Naive thymus-derived CD8-positive, alpha-beta T cell (primary cell): ENCODE measurements around the gene COBL. TPM values are rescaled to one million over a fixed set of nuclear protein-coding genes. Genes with fewer than 3 reads are reported as not detected.

Source experiments
- ATAC-seq, 2 donors: fragments of 150-1000 bp; cut with Tn5 transposase in 1 of 2; sonication (Bioruptor Pico), chemical (Tn5 transposase) in 1 of 2; 1 replicate in 1 of 2; 2 replicates in 1 of 2; pipeline ENCODE4 v1.10.0; 2021; ENCODE audit warnings: mild to moderate bottlenecking in 2 of 2, moderate library complexity in 2 of 2
- POLR2A ChIA-PET: fragments of 350-600 bp; sonication (Branson Sonifier 250); formaldehyde crosslinking; loops from one replicate; lab custom pipeline; 2021; ENCODE audit warnings: antibody characterized with exemption; lab: Charles Lee
- DNase-seq, 10 donors: peaks; one replicate each; pipeline versions ENCODE4 v3.0.0 to v3.0.0-alpha.2; 2020 to 2022
- H3K27ac Mint-ChIP-seq, 10 donors: one replicate each; pipeline ENCODE4 v1.8.0; 2020 to 2022; ENCODE audit warnings: mild to moderate bottlenecking in 10 of 10, mixed read lengths in 10 of 10, moderate library complexity in 4 of 10, inconsistent platforms in 1 of 10
- H3K27me3 Mint-ChIP-seq, 5 donors: one replicate each; pipeline ENCODE4 v1.8.0; 2021 to 2022; ENCODE audit warnings: mixed read lengths in 5 of 5
- H3K36me3 Mint-ChIP-seq, 3 donors: one replicate each; pipeline ENCODE4 v1.8.0; 2020 to 2022; ENCODE audit warnings: mixed read lengths in 3 of 3, mild to moderate bottlenecking in 2 of 3, inconsistent platforms in 1 of 3
- H3K4me1 Mint-ChIP-seq, 4 donors: one replicate each; pipeline ENCODE4 v1.8.0; 2021 to 2022; ENCODE audit warnings: mixed read lengths in 4 of 4
- H3K4me3 Mint-ChIP-seq, 10 donors: one replicate each; pipeline ENCODE4 v1.8.0; 2020 to 2022; ENCODE audit warnings: mild to moderate bottlenecking in 10 of 10, mixed read lengths in 10 of 10, moderate library complexity in 6 of 10, inconsistent platforms in 1 of 10
- H3K9me3 Mint-ChIP-seq, 9 donors: one replicate each; pipeline ENCODE4 v1.8.0; 2020 to 2022; ENCODE audit warnings: mixed read lengths in 9 of 9, mild to moderate bottlenecking in 3 of 9, inconsistent platforms in 1 of 9, moderate library complexity in 1 of 9
- polyA plus RNA-seq, 3 donors: library from polyadenylated mRNA; unstranded; fragments of 300-500 nt; fragmentation: Illumina TruSeq; gene quantifications; one replicate each; pipeline ENCODE4 v1.2.3, GENCODE V29; 2021
- total RNA-seq, 8 experiments: library from RNA in 2 of 8; stranded (reverse) in 2 of 8; gene quantifications; one replicate each; pipeline ENCODE4 v1.2.3 and lab custom pipeline; 2021 to 2026

COBL gene
- total and polyA plus RNA-seq, 5 experiments from 2014 or later = not detected

- Mint-ChIP-seq H3K36me3 (no peaks in the 10 kb centered on the region), H3K4me3 (no peak overlapping the region), H3K27ac (no peak overlapping the region), H3K9me3 (peaks cover 0 to 3% (median 0%) of the 10 kb centered on the region in 9 donors), H3K27me3 (peaks cover under 1 to 38% (median 6%) of the 10 kb centered on the region in 5 donors), H3K4me1 (no peaks in the 10 kb centered on the region)
- ATAC-seq = no peak
- no peak for DNase-seq
- POLR2A ChIA-PET = no interaction called here
These were observed 41.7 kb downstream of the COBL start for GRCh38 chr7:51274955-51275354.

GRCh38 chr7:51274001-51274400 lies 42.6 kb downstream of the COBL start:
- POLR2A ChIA-PET = no interaction called here
- no peak for ATAC-seq
- no peaks in the 10 kb centered on the region for H3K4me1 Mint-ChIP-seq
- H3K4me3 Mint-ChIP-seq = no peak overlapping the region
- H3K36me3 Mint-ChIP-seq = no peaks in the 10 kb centered on the region
- H3K27me3 Mint-ChIP-seq = peaks cover 0 to 30% (median 5%) of the 10 kb centered on the region in 5 donors
- no peak overlapping the region for H3K27ac Mint-ChIP-seq
- H3K9me3 Mint-ChIP-seq = peaks cover 0 to 2% (median 0%) of the 10 kb centered on the region in 9 donors
- no peak for DNase-seq

- Mint-ChIP-seq H3K27ac (no peak overlapping the region), H3K4me3 (no peak overlapping the region), H3K36me3 (no peaks in the 10 kb centered on the region), H3K27me3 (peaks cover 0 to 23% (median 5%) of the 10 kb centered on the region in 5 donors), H3K9me3 (peaks cover 0 to 2% (median 0%) of the 10 kb centered on the region in 9 donors), H3K4me1 (no peaks in the 10 kb centered on the region)
- DNase-seq (no peak), ATAC-seq (no peak)
- POLR2A ChIA-PET = no interaction called here
These were observed 43.2 kb downstream of the COBL start for GRCh38 chr7:51273360-51273759.

- ATAC-seq (no peak), DNase-seq (no peak)
- POLR2A ChIA-PET = no interaction called here
- H3K4me1 Mint-ChIP-seq = no peaks in the 10 kb centered on the region
- peaks cover 0 to 7% (median 0%) of the 10 kb centered on the region in 5 donors for H3K27me3 Mint-ChIP-seq
- H3K9me3 Mint-ChIP-seq = peaks cover 0 to 2% (median 0%) of the 10 kb centered on the region in 9 donors
- H3K4me3 Mint-ChIP-seq = no peak overlapping the region
- no peaks in the 10 kb centered on the region for H3K36me3 Mint-ChIP-seq
- H3K27ac Mint-ChIP-seq = no peak overlapping the region
These were observed 45.6 kb downstream of the COBL start for GRCh38 chr7:51270965-51271364.

- no peak overlapping the region for H3K27ac Mint-ChIP-seq
- no peak overlapping the region for H3K4me3 Mint-ChIP-seq
- DNase-seq = no peak
- peaks cover 0 to 7% (median 0%) of the 10 kb centered on the region in 5 donors for H3K27me3 Mint-ChIP-seq
- H3K4me1 Mint-ChIP-seq = no peaks in the 10 kb centered on the region
- H3K9me3 Mint-ChIP-seq = no peaks in the 10 kb centered on the region
- no peak for ATAC-seq
- POLR2A ChIA-PET = no interaction called here
- no peaks in the 10 kb centered on the region for H3K36me3 Mint-ChIP-seq
These were observed 46.7 kb downstream of the COBL start for GRCh38 chr7:51269911-51270310.

- H3K4me1 Mint-ChIP-seq = no peaks in the 10 kb centered on the region
- H3K4me3 Mint-ChIP-seq = no peak overlapping the region
- no peak for DNase-seq
- no peaks in the 10 kb centered on the region for H3K36me3 Mint-ChIP-seq
- POLR2A ChIA-PET = no interaction called here
- H3K27me3 Mint-ChIP-seq = peaks cover 0 to 7% (median 0%) of the 10 kb centered on the region in 5 donors
- H3K27ac Mint-ChIP-seq = no peak overlapping the region
- no peak for ATAC-seq
- no peaks in the 10 kb centered on the region for H3K9me3 Mint-ChIP-seq
These were observed 47.3 kb downstream of the COBL start for GRCh38 chr7:51269321-51269720.

- DNase-seq = no peak
- Mint-ChIP-seq H3K9me3 (no peaks in the 10 kb centered on the region), H3K36me3 (no peaks in the 10 kb centered on the region), H3K27ac (no peak overlapping the region), H3K4me1 (no peaks in the 10 kb centered on the region), H3K4me3 (no peak overlapping the region), H3K27me3 (peaks cover 0 to 3% (median 0%) of the 10 kb centered on the region in 5 donors)
- POLR2A ChIA-PET = no interaction called here
- no peak for ATAC-seq
These were observed 47.8 kb downstream of the COBL start for GRCh38 chr7:51268859-51269258.

- H3K27me3 Mint-ChIP-seq = peaks cover 0 to 7% (median 0%) of the 10 kb centered on the region in 5 donors
- peaks cover 0 to 1% (median under 1%) of the 10 kb centered on the region in 4 donors for H3K4me1 Mint-ChIP-seq
These were observed 49.4 kb downstream of the COBL start for GRCh38 chr7:51267169-51267568.

GRCh38 chr7:51265066-51265907 lies 51.3 kb downstream of the COBL start:
- H3K27me3 Mint-ChIP-seq = peaks cover 0 to 23% (median 2%) of the 10 kb centered on the region in 5 donors
- ATAC-seq = no peak
- H3K9me3 Mint-ChIP-seq = no peaks in the 10 kb centered on the region
- no peak overlapping the region for H3K4me3 Mint-ChIP-seq
- peaks cover 0 to 5% (median under 1%) of the 10 kb centered on the region in 4 donors for H3K4me1 Mint-ChIP-seq
- no peak overlapping the region for H3K27ac Mint-ChIP-seq
- POLR2A ChIA-PET = no interaction called here
- DNase-seq = no peak
- no peaks in the 10 kb centered on the region for H3K36me3 Mint-ChIP-seq

More at GRCh38 chr7:51267169-51267568, 49.4 kb downstream of the COBL start:
- no peak overlapping the region for H3K27ac Mint-ChIP-seq
- no peaks in the 10 kb centered on the region for H3K36me3 Mint-ChIP-seq
- no peak overlapping the region for H3K4me3 Mint-ChIP-seq
- DNase-seq (no peak), ATAC-seq (no peak)
- no peaks in the 10 kb centered on the region for H3K9me3 Mint-ChIP-seq
- POLR2A ChIA-PET = no interaction called here

GRCh38 chr7:51263631-51264484 lies 52.8 kb downstream of the COBL start:
- POLR2A ChIA-PET = no interaction called here
- DNase-seq = no peak
- H3K36me3 Mint-ChIP-seq = no peaks in the 10 kb centered on the region
- H3K4me3 Mint-ChIP-seq = no peak overlapping the region
- H3K4me1 Mint-ChIP-seq = peaks cover 0 to 5% (median under 1%) of the 10 kb centered on the region in 4 donors
- no peak for ATAC-seq
- H3K27ac Mint-ChIP-seq = no peak overlapping the region
- no peaks in the 10 kb centered on the region for H3K9me3 Mint-ChIP-seq
- H3K27me3 Mint-ChIP-seq = peaks cover 0 to 24% (median 5%) of the 10 kb centered on the region in 5 donors

GRCh38 chr7:51262796-51263531 lies 53.6 kb downstream of the COBL start:
- POLR2A ChIA-PET = no interaction called here
- Mint-ChIP-seq H3K4me1 (peaks cover 0 to 5% (median under 1%) of the 10 kb centered on the region in 4 donors), H3K27me3 (peaks cover 4 to 26% (median 6%) of the 10 kb centered on the region in 5 donors), H3K27ac (no peak overlapping the region), H3K36me3 (no peaks in the 10 kb centered on the region), H3K4me3 (no peak overlapping the region), H3K9me3 (no peaks in the 10 kb centered on the region)
- DNase-seq (no peak), ATAC-seq (no peak)

GRCh38 chr7:51261950-51262795 lies 54.4 kb downstream of the COBL start:
- no peak for ATAC-seq
- H3K4me1 Mint-ChIP-seq = peaks cover 0 to 5% (median under 1%) of the 10 kb centered on the region in 4 donors
- H3K27ac Mint-ChIP-seq = no peak overlapping the region

More at GRCh38 chr7:51261950-51262795, 54.4 kb downstream of the COBL start:
- H3K36me3 Mint-ChIP-seq = no peaks in the 10 kb centered on the region
- no peaks in the 10 kb centered on the region for H3K9me3 Mint-ChIP-seq
- POLR2A ChIA-PET = no interaction called here
- no peak overlapping the region for H3K4me3 Mint-ChIP-seq
- DNase-seq = no peak
- peaks cover 4 to 24% (median 6%) of the 10 kb centered on the region in 5 donors for H3K27me3 Mint-ChIP-seq
